ENCODE measurements around the gene SH3RF1. TPM values are rescaled to one million over a fixed set of nuclear protein-coding genes. Genes with fewer than 3 reads are reported as not detected.

SH3RF1 gene
- total and polyA plus RNA-seq, 2 of the 13 experiments (the other 11 are each of a cell fraction or from before 2014, with no cell fraction given): 3.1 to 3.2 TPM

- 4% methylated on average over 3 of the region's 3 CpGs for WGBS (ENCODE audit: low lambda C conversion rate)
- BruUV-seq (replicated peaks): no TSS peak
These were observed 1.6 kb upstream of the SH3RF1 start for GRCh38 chr4:169272265-169272886.

GRCh38 chr4:169271692-169272007, 894 bp upstream of the SH3RF1 start:
- in situ Hi-C loops (cut with HindIII; ENCODE audit: extremely low pct_ligation_motif_present, low pct_unique_long_range_greater_than_20kb) (no loop called here), intact Hi-C loops (cut with micrococcal nuclease; ENCODE audit: unreplicated experiment) (loop anchor here (2.0 kb wide), 1 partner anchor 37 kb away; no protein-coding TSS in a partner anchor)
- no peaks in the 10 kb centered on the region for H3K9me3 ChIP-seq (ENCODE audit: low read length)
- WGBS (ENCODE audit: low lambda C conversion rate): 13% methylated on average over 5 of the region's 11 CpGs
- POLR2A ChIA-PET: no interaction called here
- H3K4me3 ChIP-seq (replicated peaks in 1 of 3; ENCODE audit: insufficient read depth in 1 of 3, low read depth in 2 of 3, low read length in 3 of 3): peak overlapping the region; percentile 73 to 94 (median 84)
- H3K4me2 ChIP-seq (ENCODE audit: low read depth, low read length): peak overlapping the region; percentile 97
- no peak overlapping the region for H3K27ac ChIP-seq (ENCODE audit: extremely low read length, insufficient read depth, low read length)
- CTCF ChIA-PET (ENCODE audit: low intra/inter-chr PET ratio, low total read pairs): no interaction called here
- H3K9ac ChIP-seq (ENCODE audit: insufficient read depth, low read depth, low read length): peak overlapping the region; percentile 87
- DNase-seq (ENCODE audit: low spot score) (no peak), FAIRE-seq (no peak), ATAC-seq (no peak; the same call in 2 of the 3 replicates)
- H2AFZ ChIP-seq (ENCODE audit: low read length): no peak overlapping the region
- H3K36me3 ChIP-seq (replicated peaks in 1 of 2; ENCODE audit: control insufficient read depth in 1 of 2, insufficient read depth in 2 of 2, low read length in 2 of 2): no peaks in the 10 kb centered on the region
- H3K79me2 ChIP-seq (ENCODE audit: insufficient read depth, low read length): peaks cover 13% of the 10 kb centered on the region
- no TSS peak for BruUV-seq (replicated peaks)
- H3K27me3 ChIP-seq (ENCODE audit: control insufficient read depth in 1 of 2, insufficient read depth in 2 of 2, low read length in 2 of 2): peaks cover 0 to 4% of the 10 kb centered on the region in 2 experiments; a peak in 1 of 5 replicates
- no peaks in the 10 kb centered on the region for H4K20me1 ChIP-seq (ENCODE audit: insufficient read depth, low read length)
- H3K4me1 ChIP-seq (ENCODE audit: insufficient read depth, low read length): peaks cover 44% of the 10 kb centered on the region
- no peak for TF ChIP-seq HNRNPUL1 (IDR thresholded peaks at IDR 0.05; ENCODE audit: low read depth, low read length)
- TF ChIP-seq ZBTB1 (CRISPR knock-in tag; IDR thresholded peaks at IDR 0.05; ENCODE audit: borderline replicate concordance): no peak
- no peak for TF ChIP-seq ZNF639 (CRISPR knock-in tag; conservative IDR thresholded peaks at IDR 0.05)
- TF ChIP-seq ZNF484 (CRISPR knock-in tag; IDR thresholded peaks at IDR 0.05; ENCODE audit: borderline replicate concordance, low read depth): no peak
- TF ChIP-seq TBX3 (IDR thresholded peaks at IDR 0.05; ENCODE audit: borderline replicate concordance): no peak
- TF ChIP-seq ZNF569 (CRISPR knock-in tag; IDR thresholded peaks at IDR 0.05; ENCODE audit: borderline replicate concordance): no peak
- peak; percentile 53; the same call in 1 of the 2 replicates for TF ChIP-seq MTF2 (CRISPR knock-in tag; IDR thresholded peaks at IDR 0.05; ENCODE audit: borderline replicate concordance)
- TF ChIP-seq NFATC3 (CRISPR knock-in tag; IDR thresholded peaks at IDR 0.05): no peak
- no peak for TF ChIP-seq ZNF275 (CRISPR knock-in tag; IDR thresholded peaks at IDR 0.05; ENCODE audit: borderline replicate concordance)
- no peak for TF ChIP-seq ZBTB39 (CRISPR knock-in tag; IDR thresholded peaks at IDR 0.05)
- TF ChIP-seq BRCA1 (CRISPR knock-in tag; IDR thresholded peaks at IDR 0.05): no peak

More at GRCh38 chr4:169272265-169272886, 1.6 kb upstream of the SH3RF1 start:
- Histone ChIP-seq H3K9ac (ENCODE audit: insufficient read depth, low read depth, low read length) (no peak overlapping the region), H3K4me2 (ENCODE audit: low read depth, low read length) (peak overlapping the region; percentile 97), H3K9me3 (ENCODE audit: low read length) (no peaks in the 10 kb centered on the region), H4K20me1 (ENCODE audit: insufficient read depth, low read length) (no peaks in the 10 kb centered on the region), H3K27ac (ENCODE audit: extremely low read length, insufficient read depth, low read length) (no peak overlapping the region), H3K4me1 (ENCODE audit: insufficient read depth, low read length) (peaks cover 36% of the 10 kb centered on the region), H3K36me3 (replicated peaks in 1 of 2; ENCODE audit: control insufficient read depth in 1 of 2, insufficient read depth in 2 of 2, low read length in 2 of 2) (no peaks in the 10 kb centered on the region), H3K27me3 (ENCODE audit: control insufficient read depth in 1 of 2, insufficient read depth in 2 of 2, low read length in 2 of 2) (peaks cover 0 to 4% of the 10 kb centered on the region in 2 experiments; a peak in 1 of 5 replicates), H2AFZ (ENCODE audit: low read length) (no peak overlapping the region), H3K79me2 (ENCODE audit: insufficient read depth, low read length) (peaks cover 6% of the 10 kb centered on the region), H3K4me3 (replicated peaks in 1 of 3; ENCODE audit: insufficient read depth in 1 of 3, low read depth in 2 of 3, low read length in 3 of 3) (0 out of 6 replicates have a peak overlapping the region, but pooled peaks of 1 of the 3 experiments have one; percentile 84)
- CTCF ChIA-PET (ENCODE audit: low intra/inter-chr PET ratio, low total read pairs): no interaction called here
- POLR2A ChIA-PET: interaction anchor here (0.7 kb wide), 1 partner anchor 18 kb away, joined by 3 read pairs; no protein-coding TSS in a partner anchor
- intact Hi-C loops (cut with micrococcal nuclease; ENCODE audit: unreplicated experiment) (loop anchor here (2.0 kb wide), 1 partner anchor 36 kb away; no protein-coding TSS in a partner anchor), in situ Hi-C loops (cut with HindIII; ENCODE audit: extremely low pct_ligation_motif_present, low pct_unique_long_range_greater_than_20kb) (no loop called here)
- no peak for TF ChIP-seq HOXA5 (CRISPR knock-in tag; IDR thresholded peaks at IDR 0.05)
- FAIRE-seq (no peak), DNase-seq (ENCODE audit: low spot score) (no peak), ATAC-seq (no peak)

Measured in HepG2 (cell line).